NCI-H82 treated with DMSO at 0.1 percent for 48 hours (cell line): ENCODE results near the gene ADM.

Experiments
- DNase-seq: peaks from one replicate; lab custom pipeline; 2025; ENCODE audit not compliant: unreplicated experiment; lab: John Stamatoyannopoulos, UW

The ADM gene

GRCh38 chr11:10309163-10310093, 4.6 kb downstream of the ADM start:
- no peak for DNase-seq

GRCh38 chr11:10310301-10310841, 5.5 kb downstream of the ADM start:
- DNase-seq = no peak

- DNase-seq = no peak
Observed at GRCh38 chr11:10311802-10312201, 6.9 kb downstream of the ADM start.

GRCh38 chr11:10314199-10315072, 9.6 kb downstream of the ADM start:
- DNase-seq = no peak

GRCh38 chr11:10315083-10315482, 10.2 kb downstream of the ADM start:
- DNase-seq = no peak

GRCh38 chr11:10317151-10317755, 12.4 kb downstream of the ADM start:
- no peak for DNase-seq

GRCh38 chr11:10317776-10318526, 13.1 kb downstream of the ADM start:
- no peak for DNase-seq

GRCh38 chr11:10318527-10318802, 13.6 kb downstream of the ADM start:
- no peak for DNase-seq

GRCh38 chr11:10319702-10320558, 15.1 kb downstream of the ADM start:
- no peak for DNase-seq

- DNase-seq = no peak
Observed at GRCh38 chr11:10320736-10321465, 16.0 kb downstream of the ADM start.

- DNase-seq = no peak
Observed at GRCh38 chr11:10322401-10322800, 17.5 kb downstream of the ADM start.

GRCh38 chr11:10322830-10323792, 18.2 kb downstream of the ADM start:
- no peak for DNase-seq

- no peak for DNase-seq
Observed at GRCh38 chr11:10323793-10324170, 18.9 kb downstream of the ADM start.

- no peak for DNase-seq
Observed at GRCh38 chr11:10324474-10324873, 19.6 kb downstream of the ADM start.

- DNase-seq = no peak
Observed at GRCh38 chr11:10325277-10326011, 20.6 kb downstream of the ADM start.

GRCh38 chr11:10326012-10326964, 21.4 kb downstream of the ADM start:
- DNase-seq = no peak
